Right lobe of liver (tissue), 4 donors: ENCODE data around the gene GRIA2.

Experiments
- POLR2A ChIP-seq: fragments of 450-650 bp; IDR thresholded peaks from one replicate; pipeline ENCODE4 v1.6.1; 2017; ENCODE audit warnings: antibody characterized with exemption, mild to moderate bottlenecking
- TF ChIP-seq, protein P1 (sequence below), 4 donors: fragments of 200-600 bp in 3 of 4; fragments of 450-650 bp in 1 of 4; IDR thresholded peaks; one replicate each; pipeline versions ENCODE4 v1.5.1 to v1.8.0; 2016 to 2022; ENCODE audit warnings: antibody characterized with exemption in 4 of 4, mild to moderate bottlenecking in 2 of 4
- donor health status: DM: no; HTN: no; CAD: no.
- donor health status: DM: no; HTN: no; CAD: no.
- donor health status: DM: no; HTN: yes; CAD: no.

DNA sequence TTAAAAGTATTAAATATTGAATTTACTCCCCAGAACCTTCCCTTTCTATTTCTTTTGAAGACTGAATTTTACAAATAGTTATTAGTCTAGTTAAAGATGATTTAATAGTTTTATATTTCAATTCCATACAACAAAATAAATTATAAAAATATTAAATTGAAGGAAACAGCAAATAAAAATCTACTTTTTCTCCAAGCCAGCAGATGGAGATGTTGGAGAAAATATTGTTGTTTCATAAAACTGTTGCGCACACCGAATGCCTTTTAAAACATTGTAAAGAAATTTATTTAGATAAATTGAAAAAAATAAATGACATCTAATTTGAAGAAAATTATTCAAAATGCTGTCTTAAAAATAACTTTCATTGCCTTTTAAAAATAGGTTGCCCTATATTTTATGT lies 5.5 kb downstream of the GRIA2 start:
- TF ChIP-seq, protein P1, sequence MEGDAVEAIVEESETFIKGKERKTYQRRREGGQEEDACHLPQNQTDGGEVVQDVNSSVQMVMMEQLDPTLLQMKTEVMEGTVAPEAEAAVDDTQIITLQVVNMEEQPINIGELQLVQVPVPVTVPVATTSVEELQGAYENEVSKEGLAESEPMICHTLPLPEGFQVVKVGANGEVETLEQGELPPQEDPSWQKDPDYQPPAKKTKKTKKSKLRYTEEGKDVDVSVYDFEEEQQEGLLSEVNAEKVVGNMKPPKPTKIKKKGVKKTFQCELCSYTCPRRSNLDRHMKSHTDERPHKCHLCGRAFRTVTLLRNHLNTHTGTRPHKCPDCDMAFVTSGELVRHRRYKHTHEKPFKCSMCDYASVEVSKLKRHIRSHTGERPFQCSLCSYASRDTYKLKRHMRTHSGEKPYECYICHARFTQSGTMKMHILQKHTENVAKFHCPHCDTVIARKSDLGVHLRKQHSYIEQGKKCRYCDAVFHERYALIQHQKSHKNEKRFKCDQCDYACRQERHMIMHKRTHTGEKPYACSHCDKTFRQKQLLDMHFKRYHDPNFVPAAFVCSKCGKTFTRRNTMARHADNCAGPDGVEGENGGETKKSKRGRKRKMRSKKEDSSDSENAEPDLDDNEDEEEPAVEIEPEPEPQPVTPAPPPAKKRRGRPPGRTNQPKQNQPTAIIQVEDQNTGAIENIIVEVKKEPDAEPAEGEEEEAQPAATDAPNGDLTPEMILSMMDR (IDR thresholded peaks at IDR 0.05): no peak
- TF ChIP-seq POLR2A: no peak
